SK-N-SH (cell line): Measurements from ENCODE around the gene LEFTY1.
"Not testable (repeated sequence)": the region's sequence is repeated elsewhere in the genome, so short reads cannot be mapped to it uniquely, and the experiment has no call there.

Experiments used
- CTCF ChIP-seq: fragments of 200-600 bp; sonication (generic); IDR thresholded peaks from 2 replicates; pipeline ENCODE4 v1.6.1; 2017; ENCODE audit warnings: antibody characterized with exemption, mild to moderate bottlenecking, moderate library complexity
- RAD21 ChIP-seq: IDR thresholded peaks from 2 replicates; pipeline ENCODE4 v1.6.1; 2012; ENCODE audit warnings: mild to moderate bottlenecking, low read length
- RCOR1 ChIP-seq: fragments of 150-350 bp; IDR thresholded peaks from 2 replicates; pipeline ENCODE4 v1.6.1; 2017; ENCODE audit warnings: antibody characterized with exemption, low read length
- REST ChIP-seq: IDR thresholded peaks from 2 replicates; pipeline ENCODE4 v1.6.1; 2012; ENCODE audit warnings: mild to moderate bottlenecking, low read depth, low read length, moderate library complexity
- RFX5 ChIP-seq: IDR thresholded peaks from 2 replicates; pipeline ENCODE4 v1.6.1; 2012; ENCODE audit warnings: mild to moderate bottlenecking, improper control_type of control experiment, low read length
- RXRA ChIP-seq: IDR thresholded peaks from 2 replicates; pipeline ENCODE4 v1.4.0; 2012; ENCODE audit warnings: low read depth, mild to moderate bottlenecking, borderline replicate concordance
- YY1 ChIP-seq: IDR thresholded peaks from 2 replicates; pipeline ENCODE4 v1.4.0; 2012; ENCODE audit warnings: low read depth, mild to moderate bottlenecking

GRCh38 chr1:225887554-225888288 is 1.2 kb downstream of the LEFTY1 start:
- not testable (repeated sequence) for TF ChIP-seq RAD21, CTCF, REST, RFX5, RCOR1, RXRA, YY1
